Glomerular visceral epithelial cell (primary cell): ENCODE results near the gene RALGPS1.

Source experiments
- DNase-seq: peaks from one replicate; pipeline ENCODE4 v3.0.0-alpha.2; 2016; ENCODE audit errors: extremely low spot score

RALGPS1 gene, protein sequence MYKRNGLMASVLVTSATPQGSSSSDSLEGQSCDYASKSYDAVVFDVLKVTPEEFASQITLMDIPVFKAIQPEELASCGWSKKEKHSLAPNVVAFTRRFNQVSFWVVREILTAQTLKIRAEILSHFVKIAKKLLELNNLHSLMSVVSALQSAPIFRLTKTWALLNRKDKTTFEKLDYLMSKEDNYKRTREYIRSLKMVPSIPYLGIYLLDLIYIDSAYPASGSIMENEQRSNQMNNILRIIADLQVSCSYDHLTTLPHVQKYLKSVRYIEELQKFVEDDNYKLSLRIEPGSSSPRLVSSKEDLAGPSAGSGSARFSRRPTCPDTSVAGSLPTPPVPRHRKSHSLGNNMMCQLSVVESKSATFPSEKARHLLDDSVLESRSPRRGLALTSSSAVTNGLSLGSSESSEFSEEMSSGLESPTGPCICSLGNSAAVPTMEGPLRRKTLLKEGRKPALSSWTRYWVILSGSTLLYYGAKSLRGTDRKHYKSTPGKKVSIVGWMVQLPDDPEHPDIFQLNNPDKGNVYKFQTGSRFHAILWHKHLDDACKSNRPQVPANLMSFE

DNA sequence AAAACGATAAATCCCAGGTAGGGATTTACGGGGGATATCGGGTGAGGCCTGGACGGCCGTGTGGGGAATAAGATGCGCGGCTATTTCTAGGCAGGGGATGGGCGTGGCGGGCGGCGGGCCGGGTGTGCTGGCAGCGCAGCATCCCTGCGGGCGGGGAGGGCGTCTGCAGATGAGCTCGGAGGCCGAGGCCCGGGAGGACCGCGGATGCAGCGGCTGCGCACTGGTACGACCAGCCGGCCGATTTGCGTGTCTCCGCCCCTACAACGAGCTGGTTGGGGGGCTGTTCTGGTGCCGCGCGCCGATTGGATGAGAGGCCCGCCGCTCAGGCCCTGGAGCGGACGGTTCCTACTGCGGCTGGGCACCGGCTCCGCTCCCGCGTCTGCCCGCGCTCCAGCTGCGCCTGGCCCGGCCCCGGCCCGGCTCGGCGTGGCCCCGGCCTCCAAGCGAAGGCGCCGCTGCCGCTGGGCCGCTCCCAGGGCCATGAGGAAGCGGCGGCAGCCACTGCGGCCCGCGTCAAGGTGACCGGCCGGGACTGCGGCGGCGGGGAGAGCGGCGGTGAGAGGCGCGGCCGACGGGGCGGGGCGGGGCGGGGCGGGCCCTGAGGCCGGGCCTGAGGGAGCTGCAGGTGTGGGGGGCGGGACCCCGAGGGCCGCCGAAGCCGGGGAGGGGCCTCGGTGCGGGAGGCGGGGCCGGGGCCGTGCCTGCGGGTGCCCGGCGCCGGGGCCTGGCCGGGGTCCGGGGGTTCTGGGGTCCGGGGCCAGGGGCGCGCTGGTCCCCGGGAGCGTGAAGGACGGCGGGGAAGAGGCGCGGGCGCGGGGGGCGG is at the start of gene RALGPS1:
Gene RALGPS1, plus strand, starts transcription at position 325 of the 823 bp plus-strand sequence. CDS start 47,508 bp downstream, outside the sequence.
- peak; percentile 97 for DNase-seq

DNA sequence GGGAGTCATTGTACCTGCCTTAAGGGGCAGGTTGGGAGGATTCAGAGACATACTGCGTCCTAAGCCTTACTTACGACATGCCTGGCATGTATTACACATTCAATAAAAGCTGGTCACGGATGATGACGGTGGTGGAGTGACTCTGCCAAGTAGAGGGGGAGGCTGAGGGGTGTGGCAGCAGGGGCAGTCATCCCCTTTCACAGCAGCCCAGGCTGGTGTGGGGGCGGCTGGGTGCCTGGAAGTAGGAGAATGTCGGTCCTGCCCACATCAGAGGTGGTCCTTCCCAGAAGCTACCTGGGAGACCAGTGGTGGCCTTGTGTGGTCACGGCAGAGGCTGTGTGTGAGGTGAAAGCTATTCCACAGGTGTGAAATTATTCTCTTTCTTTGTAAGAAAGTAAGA is 45.2 kb upstream of the RALGPS1 start:
- DNase-seq: no peak

DNA sequence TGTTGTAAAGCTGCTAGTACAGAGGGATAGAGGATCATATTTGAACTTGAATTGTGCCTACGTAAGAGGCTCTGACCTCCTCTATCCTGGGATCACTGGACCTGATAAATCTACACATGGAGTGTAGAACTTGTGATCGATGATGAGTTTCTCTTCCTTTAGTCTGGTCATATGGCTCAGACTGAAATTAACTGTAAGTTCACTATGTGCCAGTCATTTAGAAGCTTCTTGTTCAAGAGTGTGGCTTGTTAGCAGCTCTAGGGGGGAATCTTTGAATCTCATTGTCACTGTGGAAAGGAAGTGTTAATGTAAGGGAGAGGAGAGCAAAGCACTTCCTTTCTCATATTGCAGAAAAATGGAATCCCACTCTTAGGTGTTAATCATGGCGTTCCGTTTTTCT is 42.1 kb upstream of the RALGPS1 start:
- DNase-seq: no peak

DNA sequence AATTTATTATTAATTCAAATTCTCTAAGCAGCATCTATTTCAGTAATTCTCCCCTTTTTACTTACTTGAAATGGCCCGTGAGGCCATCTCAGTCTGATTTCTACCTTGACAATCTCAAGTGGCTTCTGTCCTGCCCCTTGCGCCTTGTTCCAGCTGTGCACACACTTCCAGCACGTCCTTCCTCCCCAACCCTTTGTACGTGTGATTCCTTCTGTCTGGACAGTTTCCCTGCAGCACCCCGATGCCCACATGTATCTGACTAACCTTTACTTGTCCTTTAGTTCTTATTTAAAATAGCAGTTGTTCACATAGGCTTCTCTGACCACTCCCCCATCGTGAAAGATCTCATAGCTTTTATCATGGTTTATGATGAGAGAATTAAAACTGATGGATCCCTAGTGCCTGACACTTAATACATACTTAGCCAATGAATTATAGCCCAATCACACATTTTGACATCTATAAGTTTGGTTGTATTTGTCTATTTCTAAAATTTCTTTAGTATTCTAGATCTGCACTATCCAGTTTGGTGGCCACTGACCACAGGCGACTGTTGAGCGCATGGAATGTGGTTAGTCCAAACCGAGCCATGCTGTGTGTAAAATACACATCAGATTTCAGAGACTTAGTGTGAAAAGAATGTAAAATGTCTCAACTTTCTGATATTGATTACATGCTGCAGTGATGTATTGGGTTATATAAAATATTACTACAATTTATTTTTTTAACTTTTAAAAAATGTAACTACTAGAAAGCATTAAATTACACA is 39.9 kb upstream of the RALGPS1 start:
- peak; percentile 26 for DNase-seq

DNA sequence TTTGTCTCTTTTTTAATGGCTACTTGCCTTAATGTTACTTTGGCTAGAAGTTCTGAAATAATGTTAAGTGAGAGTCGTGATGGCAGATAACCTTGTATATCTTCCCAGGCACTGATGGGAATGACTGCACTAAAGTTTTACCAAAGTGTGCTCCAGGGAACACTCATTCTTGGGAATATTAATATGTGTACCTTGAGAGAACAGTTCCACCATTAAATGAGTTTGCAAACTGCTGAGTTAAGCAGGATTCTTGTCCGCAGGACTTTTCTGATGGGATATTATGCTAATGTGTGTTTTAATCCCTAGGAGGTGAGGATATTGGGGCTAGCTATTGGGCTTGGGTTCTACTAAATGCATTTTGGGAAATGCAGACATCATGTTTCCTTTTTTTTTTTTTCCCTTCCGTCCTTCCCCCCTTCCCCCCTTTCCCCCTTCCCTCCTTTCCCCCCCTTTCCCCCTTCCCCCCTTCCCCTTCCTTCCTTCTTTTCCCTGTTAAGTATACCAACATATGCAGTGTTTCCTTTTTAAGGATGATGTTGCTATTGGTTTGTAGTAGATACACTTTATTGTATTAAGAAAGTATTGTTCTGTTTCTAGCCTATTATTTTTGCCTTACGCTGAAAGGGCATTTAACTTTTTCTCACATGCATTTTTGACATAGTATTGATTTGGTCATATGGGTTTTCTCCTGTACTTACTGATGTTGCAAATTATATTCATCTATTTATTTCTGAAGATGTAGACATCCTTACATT is 38.6 kb upstream of the RALGPS1 start:
- DNase-seq: no peak

DNA sequence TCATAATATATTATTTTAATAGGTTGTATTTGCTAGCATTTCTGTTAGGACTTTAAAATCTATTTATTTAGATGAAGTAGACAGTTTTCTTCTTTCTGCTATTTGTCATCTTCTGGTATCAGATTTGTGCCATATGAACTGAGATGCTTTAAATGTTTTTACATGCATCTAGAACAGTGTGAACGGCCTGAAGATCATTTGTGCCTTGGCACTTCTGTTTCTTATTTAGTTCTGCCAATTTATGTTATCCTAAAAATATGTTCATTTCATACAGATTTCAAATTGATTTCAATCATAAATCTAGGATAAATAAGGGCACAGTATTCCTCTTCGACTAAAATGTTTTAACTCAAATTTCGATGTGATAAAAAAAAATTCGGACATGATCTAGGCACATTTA is 38.1 kb upstream of the RALGPS1 start:
- no peak for DNase-seq

DNA sequence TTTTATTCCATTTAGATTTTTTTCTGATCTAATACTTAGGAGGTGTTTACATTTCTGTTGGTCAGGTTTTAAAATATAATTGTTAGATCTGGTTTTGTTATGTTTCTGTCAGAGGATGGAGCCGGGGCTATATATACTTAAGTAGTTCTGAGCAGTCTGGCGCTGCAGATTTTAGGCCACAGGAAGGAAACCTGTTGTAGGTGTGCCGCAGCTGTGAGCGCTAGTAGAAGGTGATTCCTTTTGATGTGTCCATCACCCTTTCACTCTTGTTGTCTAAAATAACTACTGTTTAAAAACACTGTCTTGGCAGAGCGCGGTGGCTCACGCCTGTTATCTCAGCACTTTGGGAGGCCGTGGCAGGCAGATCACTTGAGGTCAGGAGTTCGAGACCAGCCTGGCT is 37.2 kb upstream of the RALGPS1 start:
- no peak for DNase-seq

DNA sequence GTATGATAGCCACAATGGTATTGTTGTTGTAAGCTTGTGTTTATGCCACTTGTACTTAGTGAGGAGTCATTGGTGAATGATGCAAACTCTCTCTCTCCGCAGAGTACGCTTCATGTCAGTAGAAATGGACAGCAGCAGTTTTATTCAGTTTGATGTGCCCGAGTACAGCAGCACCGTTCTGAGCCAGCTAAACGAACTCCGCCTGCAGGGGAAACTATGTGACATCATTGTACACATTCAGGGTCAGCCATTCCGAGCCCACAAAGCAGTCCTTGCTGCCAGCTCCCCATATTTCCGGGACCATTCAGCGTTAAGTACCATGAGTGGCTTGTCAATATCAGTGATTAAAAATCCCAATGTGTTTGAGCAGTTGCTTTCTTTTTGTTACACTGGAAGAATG is 35.3 kb upstream of the RALGPS1 start:
- no peak for DNase-seq

DNA sequence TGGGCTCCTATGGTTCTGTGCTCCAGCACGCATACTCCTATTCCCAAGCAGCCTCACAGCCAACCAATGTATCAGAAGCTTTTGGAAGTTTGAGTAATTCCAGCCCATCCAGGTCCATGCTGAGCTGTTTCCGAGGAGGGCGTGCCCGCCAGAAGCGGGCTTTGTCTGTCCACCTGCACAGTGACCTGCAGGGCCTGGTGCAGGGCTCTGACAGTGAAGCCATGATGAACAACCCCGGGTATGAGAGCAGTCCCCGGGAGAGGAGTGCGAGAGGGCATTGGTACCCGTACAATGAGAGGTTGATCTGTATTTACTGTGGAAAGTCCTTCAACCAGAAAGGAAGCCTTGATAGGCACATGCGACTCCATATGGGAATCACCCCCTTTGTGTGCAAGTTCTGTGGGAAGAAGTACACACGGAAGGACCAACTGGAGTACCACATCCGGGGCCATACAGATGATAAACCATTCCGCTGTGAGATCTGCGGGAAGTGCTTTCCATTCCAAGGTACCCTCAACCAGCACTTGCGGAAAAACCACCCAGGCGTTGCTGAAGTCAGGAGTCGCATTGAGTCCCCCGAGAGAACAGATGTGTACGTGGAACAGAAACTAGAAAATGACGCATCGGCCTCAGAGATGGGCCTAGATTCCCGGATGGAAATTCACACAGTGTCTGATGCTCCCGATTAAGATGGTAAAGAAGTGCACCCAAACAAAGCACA is 34.2 kb upstream of the RALGPS1 start:
- no peak for DNase-seq

DNA sequence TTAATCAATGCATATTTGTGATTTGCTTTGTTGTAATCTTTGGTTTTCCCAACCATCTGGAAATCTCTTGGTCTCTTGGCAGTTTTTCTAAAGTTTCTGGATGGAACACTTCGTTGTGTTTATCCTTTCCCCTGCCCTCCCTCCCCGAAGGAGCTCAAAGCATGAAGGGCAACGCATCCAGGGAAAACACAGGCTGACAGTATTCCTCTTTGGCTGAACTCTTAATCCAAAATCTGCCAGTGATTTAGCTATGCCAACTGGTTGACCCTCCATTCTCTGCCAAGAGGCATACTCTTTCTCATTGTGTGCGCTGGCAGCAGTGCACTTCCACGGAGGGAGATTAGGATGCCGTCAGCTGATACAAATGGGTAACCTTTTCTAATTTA is 33.6 kb upstream of the RALGPS1 start:
- DNase-seq: no peak

DNA sequence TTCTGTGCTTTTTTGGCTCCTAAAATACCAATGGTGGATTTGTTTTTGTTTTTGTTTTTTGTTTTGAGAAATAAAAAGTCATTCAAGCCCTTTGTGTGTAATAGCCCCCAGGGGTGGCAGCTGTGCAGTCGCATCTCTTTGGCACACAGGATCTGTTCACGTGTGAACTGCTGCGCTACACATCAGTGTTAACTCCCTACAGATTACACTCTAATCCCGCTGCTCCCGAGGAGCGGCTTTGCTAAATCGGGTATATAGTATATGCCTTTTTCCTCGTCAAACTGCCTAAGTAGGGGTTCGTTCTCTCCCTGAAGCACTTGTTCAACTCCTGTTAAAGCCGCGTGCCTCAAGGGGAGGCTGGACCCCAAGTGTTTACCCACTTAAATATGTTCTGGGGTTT is 31.8 kb upstream of the RALGPS1 start:
- no peak for DNase-seq

DNA sequence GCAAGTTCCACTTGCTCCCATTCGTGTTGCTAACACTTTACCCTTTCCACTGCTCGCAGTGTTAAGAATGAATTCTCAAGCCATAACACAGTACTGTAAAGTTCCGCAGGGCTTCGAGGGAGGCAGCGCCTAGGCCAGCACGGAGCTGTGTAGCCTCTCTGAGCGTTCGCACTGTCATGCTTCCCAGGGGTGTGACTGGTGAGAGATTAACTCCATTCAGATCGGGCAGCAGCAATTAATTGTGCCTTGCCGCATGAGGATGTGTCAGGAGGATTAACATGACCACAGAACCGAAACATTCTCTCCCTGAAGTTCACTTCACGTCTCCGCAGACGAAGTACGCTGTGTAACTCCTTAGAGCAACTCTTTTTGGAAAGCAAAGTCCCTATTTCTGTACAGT is 30.9 kb upstream of the RALGPS1 start:
- peak; percentile 68 for DNase-seq

DNA sequence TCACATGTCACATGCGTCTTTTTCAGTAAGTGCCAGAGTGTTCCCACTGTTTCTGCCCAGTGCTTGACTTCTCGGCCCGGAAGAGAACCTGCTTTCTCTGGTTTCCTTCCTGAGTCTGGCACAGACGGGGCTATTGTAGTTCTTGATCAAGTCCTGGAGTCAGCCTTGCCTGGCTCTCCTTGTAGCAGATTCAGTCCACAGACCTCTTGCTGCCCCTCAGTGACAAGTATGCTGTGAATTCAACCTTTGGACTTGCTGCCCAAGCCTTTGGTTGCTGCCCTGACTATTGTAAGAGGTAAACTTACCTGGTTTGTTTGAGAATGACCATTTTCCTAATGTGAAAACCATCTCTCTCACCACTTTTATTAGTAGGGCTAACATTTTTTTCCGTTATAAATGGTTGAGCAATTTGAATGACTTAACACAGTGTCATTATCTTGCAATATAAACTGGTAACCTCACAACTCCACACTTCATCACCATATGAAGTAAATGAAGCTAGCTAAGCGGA is 29.4 kb upstream of the RALGPS1 start:
- no peak for DNase-seq

DNA sequence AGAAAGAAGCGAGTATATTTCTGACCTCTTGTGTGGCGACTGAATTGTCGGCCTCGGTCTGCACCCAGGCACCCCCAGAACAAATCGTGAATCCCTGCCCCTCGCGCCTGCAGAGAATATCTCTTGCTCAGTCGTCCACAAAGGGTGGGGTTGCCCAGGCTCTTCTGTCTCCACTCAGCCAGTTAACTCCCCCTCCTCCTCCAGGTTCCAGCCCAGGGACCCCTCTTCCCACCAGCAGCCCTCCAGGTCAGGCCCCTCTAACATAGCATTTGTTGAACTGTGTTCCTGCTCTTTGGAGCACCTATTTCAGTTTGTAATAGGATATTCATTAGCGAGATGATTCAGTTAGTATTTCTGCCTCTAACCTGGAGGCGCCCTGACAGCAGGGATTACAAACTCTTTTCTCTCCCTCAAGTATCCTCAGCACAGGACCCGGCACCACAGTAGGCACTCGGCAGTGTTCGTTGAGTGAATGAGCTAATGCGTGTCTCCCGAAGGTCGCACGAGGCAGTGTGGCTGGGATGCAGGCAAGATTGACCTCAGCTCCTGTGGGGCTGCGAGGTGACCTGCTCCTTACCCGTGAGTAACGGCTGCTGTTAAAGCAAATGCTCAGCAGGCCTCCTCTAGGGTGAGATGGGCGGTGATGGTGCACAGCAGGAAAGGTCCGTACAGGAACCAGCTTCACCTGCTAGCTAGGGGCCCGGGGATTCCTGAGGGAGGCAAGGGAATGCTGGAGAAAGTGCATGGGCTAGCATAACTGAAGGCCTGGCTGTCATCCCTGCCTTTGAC is 28.4 kb upstream of the RALGPS1 start:
- DNase-seq: no peak

DNA sequence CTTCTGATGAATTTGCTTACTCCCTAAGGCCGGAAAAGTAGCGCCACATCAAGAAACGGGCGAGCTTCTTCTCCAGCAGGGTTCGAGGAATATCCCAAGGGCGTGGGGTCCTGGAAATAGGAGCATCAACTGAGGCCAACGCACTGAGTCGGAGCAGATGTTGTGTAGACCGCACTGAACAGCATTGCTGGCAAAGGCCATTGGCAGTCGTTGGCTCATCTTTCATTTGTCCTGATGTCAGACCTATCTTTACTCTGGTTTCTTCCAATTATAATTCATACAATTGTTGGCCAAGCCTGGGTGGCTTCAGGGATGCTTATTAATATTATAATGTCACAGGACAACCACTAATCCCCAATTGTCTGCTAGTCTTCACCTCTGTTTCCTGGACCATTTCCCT is 27.7 kb upstream of the RALGPS1 start:
- no peak for DNase-seq

DNA sequence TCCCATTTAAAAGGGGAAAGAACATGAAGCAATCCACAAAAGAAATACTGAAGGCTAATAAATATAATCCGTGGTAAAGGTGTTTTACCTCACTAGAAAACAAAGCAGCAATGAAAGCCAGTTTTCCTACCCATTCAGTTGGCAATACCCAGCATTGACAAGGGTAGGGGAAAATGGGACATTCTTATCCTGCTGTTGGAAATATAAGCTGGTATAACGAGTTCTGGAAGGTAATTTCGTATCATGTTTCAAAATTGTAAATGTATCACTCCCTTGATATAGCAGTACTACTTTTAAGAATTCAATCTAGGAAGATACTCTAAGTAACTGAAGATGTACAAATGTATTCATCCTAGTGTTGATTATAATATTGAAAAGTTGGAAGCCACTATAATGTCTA is 22.9 kb upstream of the RALGPS1 start:
- no peak for DNase-seq

DNA sequence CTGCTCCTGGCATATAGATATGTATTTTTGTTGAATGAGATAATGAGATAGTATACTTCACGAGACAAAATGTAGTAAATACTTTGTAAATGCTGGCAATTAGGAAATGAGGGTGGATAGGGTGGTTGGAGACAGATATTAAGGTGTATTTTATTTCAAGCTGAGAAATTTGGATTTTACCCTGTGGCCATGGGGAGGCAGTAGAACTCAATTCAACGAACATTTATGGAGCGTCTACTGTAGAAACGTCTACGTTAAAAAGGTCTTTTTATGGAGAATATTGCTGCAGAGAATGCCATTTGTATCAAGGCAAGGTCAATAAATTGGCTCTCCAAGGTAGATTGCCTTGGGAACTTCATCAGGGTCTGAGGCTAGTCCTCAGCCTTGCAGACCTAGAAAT is 21.5 kb upstream of the RALGPS1 start:
- no peak for DNase-seq

DNA sequence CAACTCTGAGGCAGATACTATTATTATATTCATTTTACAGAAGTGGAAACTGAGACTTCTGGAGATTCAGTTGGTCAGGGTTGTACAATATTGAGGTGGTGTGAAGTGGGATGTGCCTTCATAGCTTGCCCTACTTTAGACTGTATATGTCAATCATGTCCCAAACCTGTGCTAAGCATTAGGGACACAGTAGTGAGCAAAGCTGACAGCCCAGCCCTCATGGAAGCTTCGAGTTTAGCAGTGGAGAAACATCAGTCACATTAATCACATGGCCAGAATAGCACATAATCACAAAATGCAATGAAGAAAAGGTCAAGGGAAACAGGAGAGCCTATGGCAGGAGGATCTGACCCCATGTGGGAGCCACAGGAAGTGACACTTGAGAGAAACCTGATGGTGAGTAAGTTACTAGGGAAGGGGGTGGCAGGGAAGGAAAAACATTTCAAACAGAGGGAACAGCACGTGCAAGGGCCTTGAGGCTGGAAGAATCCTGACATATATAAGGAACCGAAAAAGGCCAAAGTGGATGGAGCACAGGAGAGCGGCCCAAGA is 20.5 kb upstream of the RALGPS1 start:
- no peak for DNase-seq

DNA sequence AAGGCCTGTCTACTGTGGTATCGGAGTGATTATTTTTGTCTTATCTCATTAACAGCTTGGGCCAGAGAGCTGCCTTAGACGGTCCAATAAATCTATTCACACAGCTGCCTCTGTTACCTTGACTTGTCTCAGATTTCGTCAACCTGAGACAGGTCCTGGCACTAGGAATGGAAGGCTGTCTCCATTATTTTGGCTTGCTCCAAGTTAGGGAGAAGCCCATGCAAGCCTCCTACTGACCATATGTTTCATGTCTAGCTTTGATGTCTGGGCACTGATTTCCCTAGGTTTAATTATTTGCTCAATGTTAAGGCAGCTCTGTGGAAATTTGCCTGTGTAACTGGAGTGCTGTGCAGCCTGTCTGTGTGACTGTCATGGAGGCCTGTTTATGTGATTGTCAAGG is 12.4 kb upstream of the RALGPS1 start:
- DNase-seq: no peak
